Activated CD4-positive, alpha-beta T cell treated with anti-CD3 and anti-CD28 coated beads, Interleukin-2, amount 50 U/mL, for 16 hours (primary cell): ENCODE measurements around the gene CUX1.

Source experiments
- DNase-seq: peaks from one replicate; pipeline ENCODE4 v3.0.0-alpha.2; 2020

The CUX1 gene

GRCh38 chr7:101898106-101898505 is 80.7 kb downstream of the CUX1 start:
- no peak for DNase-seq

- DNase-seq: no peak
These were observed 82.2 kb downstream of the CUX1 start for GRCh38 chr7:101899616-101900015.

- DNase-seq: no peak
These were observed 82.7 kb downstream of the CUX1 start for GRCh38 chr7:101900103-101900502.

DNA sequence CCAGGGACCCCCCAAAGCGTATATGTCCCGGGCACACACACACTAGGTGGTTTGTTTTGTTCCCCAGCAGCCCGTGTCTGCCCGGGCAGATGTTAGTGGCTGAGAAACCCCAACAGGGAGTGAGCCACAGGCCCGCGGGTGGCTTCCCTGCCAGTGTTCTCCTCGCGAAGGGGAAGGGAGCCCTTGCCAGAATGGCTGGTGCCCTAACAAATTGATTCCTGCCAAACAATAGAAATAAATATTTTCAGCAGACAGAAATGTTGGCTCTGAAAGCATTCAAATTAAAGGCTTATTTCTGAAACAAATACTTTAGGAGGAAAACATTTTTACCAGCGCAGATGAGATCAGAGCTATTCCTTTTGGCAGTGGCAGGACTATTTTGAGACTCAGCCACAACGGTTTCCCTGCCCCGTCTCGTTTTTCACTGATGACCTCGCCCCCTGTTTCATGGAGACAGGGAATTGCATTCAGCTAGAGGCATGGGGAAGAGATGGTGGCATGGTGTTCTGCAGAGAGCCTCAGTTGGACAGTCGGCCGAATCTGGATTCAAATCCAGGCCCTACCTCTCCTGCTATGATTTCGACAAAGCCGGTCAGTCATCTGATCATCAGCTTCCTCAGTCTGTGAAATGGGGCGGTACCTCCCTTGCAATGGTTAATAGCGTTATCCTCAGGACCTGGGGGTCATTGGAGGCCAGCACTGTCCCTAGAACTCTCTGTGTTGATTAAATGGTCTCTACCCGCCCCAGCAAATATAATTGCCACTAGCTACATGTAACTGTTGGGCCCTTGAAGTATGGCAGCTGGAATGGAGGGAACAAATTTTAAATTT is 84.5 kb downstream of the CUX1 start:
- DNase-seq: no peak

- no peak for DNase-seq
These were observed 85.5 kb downstream of the CUX1 start for GRCh38 chr7:101902680-101903514.

DNA sequence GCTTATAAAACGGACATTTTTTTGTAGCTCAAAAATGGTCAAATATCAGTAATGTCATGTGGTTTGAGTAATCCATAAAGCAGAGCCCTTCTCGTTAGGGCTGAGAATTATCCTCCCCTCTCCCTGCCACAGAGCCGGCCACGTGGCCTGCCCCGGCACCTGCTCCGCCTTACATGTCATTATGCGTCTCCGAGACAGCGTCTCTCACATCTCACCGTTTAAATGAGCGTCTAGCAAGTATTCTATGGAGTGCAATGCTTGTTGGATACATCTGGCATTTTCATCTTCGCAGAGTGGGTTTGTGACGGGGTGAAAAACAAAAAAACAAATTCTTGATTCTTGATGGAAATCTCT is 86.1 kb downstream of the CUX1 start:
- no peak for DNase-seq

DNA sequence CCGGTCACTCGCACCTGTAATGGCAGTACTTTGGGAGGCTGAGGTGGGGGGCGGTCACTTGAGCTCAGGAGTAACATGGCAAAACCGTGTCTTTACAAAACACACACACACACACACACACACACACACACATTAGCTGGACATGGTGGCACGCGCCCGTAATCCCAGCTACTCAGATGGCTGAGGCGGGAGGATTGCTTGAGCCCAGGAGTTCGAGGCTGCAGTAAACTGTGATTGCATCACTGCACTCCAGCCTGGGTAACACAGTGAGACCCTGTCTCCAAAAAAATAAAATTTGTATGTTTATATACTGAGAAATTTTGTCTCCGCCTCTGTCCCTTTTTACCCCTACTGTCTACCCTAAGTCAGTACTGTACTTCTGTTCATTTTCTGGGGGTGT is 86.6 kb downstream of the CUX1 start:
- no peak for DNase-seq

- DNase-seq: no peak
These were observed 87.9 kb downstream of the CUX1 start for GRCh38 chr7:101905203-101905865.

DNA sequence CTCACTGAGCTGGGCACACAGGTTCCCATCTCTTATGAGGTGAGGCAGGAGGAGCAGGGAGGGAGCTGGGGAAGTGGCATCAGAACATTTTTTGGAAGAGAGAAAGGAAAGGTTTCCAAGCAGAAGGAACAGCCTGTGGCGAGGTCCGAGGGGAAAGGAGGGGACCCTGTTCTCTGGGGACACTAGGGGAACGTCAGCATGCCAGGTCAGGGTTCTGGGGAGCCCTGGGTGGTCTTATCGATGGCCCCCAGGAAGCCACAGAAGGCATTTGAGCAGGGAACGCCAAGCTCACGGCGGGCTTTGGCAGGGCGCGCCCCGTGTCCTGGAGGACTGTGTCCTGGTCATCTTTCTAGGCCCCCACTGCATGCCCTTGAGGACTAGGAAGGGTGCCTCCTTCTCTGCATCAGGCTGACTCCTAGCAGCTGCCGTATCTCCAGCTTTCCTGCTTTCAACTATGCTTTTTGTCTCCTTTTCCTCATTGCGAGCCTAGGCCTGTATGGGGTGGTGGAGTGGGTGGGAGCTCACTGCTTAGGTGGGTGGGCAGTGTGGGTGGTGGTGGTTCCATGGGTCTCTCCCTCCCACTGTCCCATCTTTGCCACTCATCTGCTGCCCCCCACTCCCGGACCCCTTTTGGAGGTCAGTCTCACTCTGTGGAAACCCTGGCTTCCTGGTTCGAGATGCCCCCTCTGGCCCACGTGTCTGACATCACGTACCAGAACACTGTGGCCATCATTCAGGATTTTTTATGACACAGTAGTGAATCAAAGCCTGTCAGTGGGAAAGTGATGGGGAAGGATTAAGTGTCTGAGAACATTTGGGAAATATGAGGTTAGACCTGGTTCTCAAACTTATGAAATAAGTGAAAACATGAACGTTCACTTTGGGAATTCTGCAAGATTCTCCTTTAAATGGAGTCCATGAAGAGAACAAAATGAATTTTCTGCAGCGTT is 89.1 kb downstream of the CUX1 start:
- no peak for DNase-seq

DNA sequence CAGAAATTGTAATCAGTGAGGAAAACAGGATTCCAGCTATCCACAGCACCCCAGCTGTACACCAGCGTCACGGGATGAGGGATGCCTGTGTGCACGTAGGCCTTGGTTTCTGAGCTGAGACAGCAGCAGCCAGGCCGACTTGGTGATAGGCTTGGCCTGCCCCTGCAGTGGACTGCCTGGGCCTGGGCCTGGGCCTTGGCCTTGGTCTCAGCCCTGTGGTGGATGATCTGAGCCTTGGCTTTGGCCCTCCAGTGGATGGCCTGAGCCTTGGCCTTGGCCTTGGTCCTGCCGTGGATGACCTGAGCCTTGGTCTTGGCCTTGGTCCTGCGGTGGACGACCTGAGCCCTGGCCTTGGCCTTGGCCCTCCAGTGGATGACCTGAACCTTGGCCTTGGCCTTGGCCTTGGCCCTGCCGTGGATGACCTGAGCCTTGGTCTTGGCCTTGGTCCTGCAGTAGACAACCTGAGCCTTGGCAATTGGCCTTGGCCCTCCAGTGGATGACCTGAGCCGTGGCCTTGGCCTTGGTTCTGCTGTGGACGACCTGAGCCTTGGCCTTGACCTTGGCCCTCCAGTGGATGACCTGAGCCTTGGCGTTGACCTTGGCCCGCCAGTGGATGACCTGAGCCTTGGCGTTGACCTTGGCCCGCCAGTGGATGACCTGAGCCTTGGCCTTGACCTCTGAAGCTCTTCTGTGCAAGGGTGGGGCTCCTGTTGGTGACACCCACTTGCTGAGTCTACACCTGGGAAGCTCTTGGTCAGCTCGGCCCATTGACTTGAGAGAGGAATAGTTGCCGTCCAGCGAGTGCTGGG is 93.8 kb downstream of the CUX1 start:
- DNase-seq: no peak

GRCh38 chr7:101911800-101912715 is 94.6 kb downstream of the CUX1 start:
- DNase-seq: no peak

- DNase-seq: no peak
These were observed 95.3 kb downstream of the CUX1 start for GRCh38 chr7:101912716-101913110.

GRCh38 chr7:101913247-101913721 is 95.9 kb downstream of the CUX1 start:
- DNase-seq: no peak

DNA sequence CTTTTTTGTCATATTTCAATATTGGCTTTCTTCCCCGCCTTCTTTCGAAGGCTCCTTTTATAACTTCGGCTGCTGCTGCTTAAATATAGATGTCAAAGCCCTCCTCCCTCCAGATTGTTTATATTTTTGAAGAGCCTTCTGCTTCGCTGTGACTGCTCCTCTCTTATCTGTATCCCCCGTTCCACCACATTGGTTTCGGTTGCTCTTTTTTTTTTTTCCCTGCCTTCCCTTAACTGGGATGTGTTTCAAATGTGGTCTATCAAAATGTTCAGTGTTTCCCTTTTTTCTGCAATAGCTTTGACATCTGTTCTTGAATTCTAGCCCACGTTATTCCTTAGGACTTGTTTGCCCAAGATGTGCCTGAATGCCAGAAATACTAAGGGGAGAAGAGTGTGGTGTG is 96.4 kb downstream of the CUX1 start:
- no peak for DNase-seq

- DNase-seq: no peak
These were observed 97.6 kb downstream of the CUX1 start for GRCh38 chr7:101915000-101915399.

DNA sequence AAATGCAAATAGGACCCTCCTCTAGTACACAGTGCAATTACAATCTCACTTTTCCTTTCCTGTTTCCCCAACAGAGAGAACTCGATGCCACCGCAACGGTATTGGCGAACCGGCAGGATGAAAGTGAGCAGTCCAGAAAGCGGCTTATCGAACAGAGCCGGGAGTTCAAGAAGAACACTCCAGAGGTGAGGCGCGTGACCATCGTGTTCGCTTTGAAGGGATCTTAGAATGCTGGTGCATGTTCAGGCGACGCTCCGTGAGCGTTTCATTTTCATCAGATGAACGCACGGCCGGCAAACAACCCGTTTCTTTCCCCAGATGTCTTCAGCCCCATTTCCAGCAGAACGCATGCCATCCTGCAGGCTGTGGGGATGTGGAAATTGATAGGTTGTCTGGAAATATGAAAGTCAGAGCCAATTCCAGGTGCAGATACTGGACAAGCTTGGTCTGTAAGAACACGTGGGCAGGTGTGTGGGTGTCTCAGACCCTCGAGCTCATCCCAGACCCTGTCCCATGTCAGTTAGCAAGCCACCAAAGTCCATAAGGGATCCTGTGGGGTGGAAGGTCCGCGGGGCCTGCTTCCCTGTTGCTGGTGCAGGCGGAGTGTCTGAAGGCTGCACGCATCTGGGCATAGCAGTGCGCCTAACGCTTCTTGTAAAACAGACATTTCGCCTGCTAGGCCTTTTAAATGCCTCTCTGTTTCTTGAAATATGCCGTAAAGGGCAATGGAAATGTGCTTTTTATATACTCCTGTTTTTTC is 98.8 kb downstream of the CUX1 start:
- no peak for DNase-seq

- no peak for DNase-seq
These were observed 99.5 kb downstream of the CUX1 start for GRCh38 chr7:101916876-101917275.

DNA sequence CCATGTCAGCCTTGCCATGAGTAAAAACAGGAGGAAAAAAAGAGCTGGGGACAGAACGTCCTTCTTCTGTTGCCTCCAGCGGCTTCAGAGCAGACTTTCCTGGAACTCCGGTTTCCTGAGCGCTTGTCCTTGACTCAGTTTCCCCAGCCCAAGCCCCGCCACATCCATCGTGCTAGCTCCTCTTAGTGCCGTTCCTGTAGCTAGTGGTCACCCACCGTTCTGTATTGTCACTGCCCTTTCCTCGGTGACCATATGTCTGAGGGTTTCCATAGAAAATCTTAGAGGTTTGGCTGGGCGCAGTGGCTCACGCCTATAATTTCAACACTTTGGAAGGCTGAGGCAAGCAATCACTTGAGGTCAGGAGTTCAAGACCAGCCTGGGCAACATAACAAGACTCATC is 100.1 kb downstream of the CUX1 start:
- no peak for DNase-seq

DNA sequence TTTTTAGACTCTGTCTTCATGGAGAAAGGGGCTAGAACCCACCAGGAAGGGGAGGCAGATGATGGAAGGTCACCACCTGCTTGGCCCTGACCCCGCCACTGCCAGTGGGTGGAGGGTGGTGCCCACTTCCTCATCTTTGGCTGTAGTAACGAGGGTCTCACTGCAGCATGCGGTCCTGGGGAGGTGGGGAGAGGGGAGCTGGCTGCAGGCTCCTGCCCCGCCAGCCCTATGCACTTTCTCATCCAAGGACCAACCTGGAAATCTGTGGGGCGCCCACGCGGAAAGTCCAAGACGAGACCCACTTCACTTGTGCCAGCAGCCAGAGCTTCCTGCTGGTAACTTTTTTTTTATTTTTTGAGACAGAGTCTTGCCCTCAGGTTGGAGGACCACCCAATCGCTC is 101.0 kb downstream of the CUX1 start:
- DNase-seq: no peak
